Measurements from ENCODE around the gene SLC13A2. TPM values are rescaled to one million over a fixed set of nuclear protein-coding genes. Genes with fewer than 3 reads are reported as not detected.
A peak's percentile ranks its signal among the peaks of the same experiment; 100 is the strongest.

The SLC13A2 gene
- total RNA-seq, 1 donor from 2014 or later: not detected

DNA sequence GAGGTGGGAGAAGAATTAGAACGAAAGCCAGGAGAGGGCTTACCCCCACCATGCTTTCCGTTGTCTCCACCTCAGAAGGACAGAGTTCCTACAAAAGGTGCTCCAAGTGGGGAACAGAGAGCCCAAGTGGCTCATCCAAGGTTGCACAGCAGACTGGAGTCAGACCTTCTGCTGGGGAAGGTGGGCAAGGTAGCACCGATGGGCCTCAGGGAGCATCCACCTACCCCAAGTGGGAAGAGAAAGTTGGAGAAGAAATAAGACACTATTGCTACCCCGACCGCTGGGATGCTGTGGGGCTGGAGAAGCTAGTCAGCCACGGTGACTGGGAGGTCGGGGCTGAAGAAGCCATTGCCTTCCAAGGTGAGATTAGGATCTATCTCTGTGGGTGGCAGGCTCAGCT is 57.5 kb downstream of the SLC13A2 start:
- no peak overlapping the region for H3K27ac ChIP-seq
- peaks cover 34% of the 10 kb centered on the region for H3K4me1 Mint-ChIP-seq

DNA sequence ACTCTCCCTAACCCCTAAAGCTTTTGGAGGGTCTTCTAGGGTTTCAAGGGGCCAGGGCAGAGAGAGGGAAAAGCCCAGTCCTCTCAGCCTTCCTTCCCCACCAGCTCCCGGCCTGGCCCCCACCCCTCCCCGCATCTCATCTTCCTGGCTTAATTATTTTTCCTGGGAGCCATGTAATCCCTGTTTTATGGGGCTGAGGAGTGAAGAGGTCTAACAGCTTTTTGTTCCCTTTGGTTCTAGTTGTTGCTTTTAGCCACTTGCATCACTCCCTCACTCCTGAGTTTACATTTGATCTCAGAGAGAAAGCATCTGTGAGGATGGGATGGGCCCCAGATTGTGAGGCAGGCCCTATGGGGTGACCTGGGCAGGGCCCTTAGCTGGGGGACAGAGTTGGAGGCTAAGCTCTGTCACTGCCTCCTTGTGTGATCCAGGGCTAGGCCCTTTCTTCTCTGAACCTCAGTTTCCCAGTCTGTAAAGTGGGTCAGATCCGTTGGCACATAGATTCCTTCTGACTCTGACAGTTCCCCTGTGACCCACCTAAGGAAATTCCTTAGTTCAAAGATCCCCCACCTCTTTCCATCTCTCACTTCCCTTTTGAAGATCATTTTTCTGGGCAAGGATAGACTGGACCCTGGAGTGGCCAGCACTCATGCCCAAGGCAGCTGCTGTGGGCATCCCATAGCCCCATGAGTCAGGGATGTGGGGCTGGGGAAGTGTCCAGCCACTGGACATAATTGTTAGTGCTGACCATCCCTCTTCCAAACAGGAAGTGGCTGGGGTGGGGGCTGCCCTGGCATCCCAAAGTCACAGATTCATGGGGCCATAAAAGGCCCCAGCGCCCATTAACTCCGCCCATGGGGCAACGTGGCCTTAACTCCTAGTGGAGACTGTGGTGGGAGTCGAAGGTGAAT is 58.9 kb downstream of the SLC13A2 start:
- no peaks in the 10 kb centered on the region for H3K9me3 Mint-ChIP-seq
- no peak overlapping the region for H3K27ac ChIP-seq
- H3K27me3 Mint-ChIP-seq (ENCODE audit: insufficient read depth, low read depth): peaks cover 10% of the 10 kb centered on the region
- H3K9ac ChIP-seq: no peak overlapping the region
- no peaks in the 10 kb centered on the region for H3K36me3 ChIP-seq
- TF ChIP-seq, protein P1, sequence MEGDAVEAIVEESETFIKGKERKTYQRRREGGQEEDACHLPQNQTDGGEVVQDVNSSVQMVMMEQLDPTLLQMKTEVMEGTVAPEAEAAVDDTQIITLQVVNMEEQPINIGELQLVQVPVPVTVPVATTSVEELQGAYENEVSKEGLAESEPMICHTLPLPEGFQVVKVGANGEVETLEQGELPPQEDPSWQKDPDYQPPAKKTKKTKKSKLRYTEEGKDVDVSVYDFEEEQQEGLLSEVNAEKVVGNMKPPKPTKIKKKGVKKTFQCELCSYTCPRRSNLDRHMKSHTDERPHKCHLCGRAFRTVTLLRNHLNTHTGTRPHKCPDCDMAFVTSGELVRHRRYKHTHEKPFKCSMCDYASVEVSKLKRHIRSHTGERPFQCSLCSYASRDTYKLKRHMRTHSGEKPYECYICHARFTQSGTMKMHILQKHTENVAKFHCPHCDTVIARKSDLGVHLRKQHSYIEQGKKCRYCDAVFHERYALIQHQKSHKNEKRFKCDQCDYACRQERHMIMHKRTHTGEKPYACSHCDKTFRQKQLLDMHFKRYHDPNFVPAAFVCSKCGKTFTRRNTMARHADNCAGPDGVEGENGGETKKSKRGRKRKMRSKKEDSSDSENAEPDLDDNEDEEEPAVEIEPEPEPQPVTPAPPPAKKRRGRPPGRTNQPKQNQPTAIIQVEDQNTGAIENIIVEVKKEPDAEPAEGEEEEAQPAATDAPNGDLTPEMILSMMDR (IDR thresholded peaks at IDR 0.05): no peak
- no peak for TF ChIP-seq EZH2 (IDR thresholded peaks at IDR 0.05)
- no peak for TF ChIP-seq EZH2phosphoT487 (IDR thresholded peaks at IDR 0.05)
- no peaks in the 10 kb centered on the region for H3K79me2 ChIP-seq (ENCODE audit: low read depth)
- no peaks in the 10 kb centered on the region for H3F3A ChIP-seq (ENCODE audit: low read depth)
- peaks cover 25% of the 10 kb centered on the region for H3K4me1 Mint-ChIP-seq
- no peak overlapping the region for H3K4me2 ChIP-seq
- no peaks in the 10 kb centered on the region for H3K9me3 ChIP-seq (ENCODE audit: low read depth)
- H4K20me1 ChIP-seq (ENCODE audit: low read depth): no peaks in the 10 kb centered on the region
- H2AFZ ChIP-seq (replicated peaks): no peak overlapping the region
- no peak overlapping the region for H3K27ac Mint-ChIP-seq
- DNase-seq (ENCODE audit: low spot score): no peak
- H3K27me3 ChIP-seq: no peaks in the 10 kb centered on the region
- H3K36me3 Mint-ChIP-seq: no peaks in the 10 kb centered on the region
- H3K4me3 Mint-ChIP-seq: no peak overlapping the region
- H3K4me3 ChIP-seq: no peak overlapping the region
- H3K4me1 ChIP-seq: no peaks in the 10 kb centered on the region

More for the DNA sequence above, 57.5 kb downstream of the SLC13A2 start:
- Histone ChIP-seq H4K20me1 (ENCODE audit: low read depth) (no peaks in the 10 kb centered on the region), H3K27me3 (no peaks in the 10 kb centered on the region), H3F3A (ENCODE audit: low read depth) (no peaks in the 10 kb centered on the region), H3K79me2 (ENCODE audit: low read depth) (no peaks in the 10 kb centered on the region), H3K36me3 (no peaks in the 10 kb centered on the region), H3K4me1 (no peaks in the 10 kb centered on the region), H2AFZ (replicated peaks) (no peak overlapping the region), H3K4me3 (no peak overlapping the region), H3K9ac (no peak overlapping the region), H3K9me3 (ENCODE audit: low read depth) (no peaks in the 10 kb centered on the region), H3K4me2 (no peak overlapping the region)
- Mint-ChIP-seq H3K4me3 (no peak overlapping the region), H3K27ac (no peak overlapping the region), H3K9me3 (no peaks in the 10 kb centered on the region), H3K27me3 (ENCODE audit: insufficient read depth, low read depth) (peaks cover 10% of the 10 kb centered on the region), H3K36me3 (no peaks in the 10 kb centered on the region)
- DNase-seq (ENCODE audit: low spot score): no peak
- TF ChIP-seq EZH2phosphoT487 (IDR thresholded peaks at IDR 0.05): no peak
- TF ChIP-seq, protein P1 (IDR thresholded peaks at IDR 0.05): no peak
- TF ChIP-seq EZH2 (IDR thresholded peaks at IDR 0.05): no peak

DNA sequence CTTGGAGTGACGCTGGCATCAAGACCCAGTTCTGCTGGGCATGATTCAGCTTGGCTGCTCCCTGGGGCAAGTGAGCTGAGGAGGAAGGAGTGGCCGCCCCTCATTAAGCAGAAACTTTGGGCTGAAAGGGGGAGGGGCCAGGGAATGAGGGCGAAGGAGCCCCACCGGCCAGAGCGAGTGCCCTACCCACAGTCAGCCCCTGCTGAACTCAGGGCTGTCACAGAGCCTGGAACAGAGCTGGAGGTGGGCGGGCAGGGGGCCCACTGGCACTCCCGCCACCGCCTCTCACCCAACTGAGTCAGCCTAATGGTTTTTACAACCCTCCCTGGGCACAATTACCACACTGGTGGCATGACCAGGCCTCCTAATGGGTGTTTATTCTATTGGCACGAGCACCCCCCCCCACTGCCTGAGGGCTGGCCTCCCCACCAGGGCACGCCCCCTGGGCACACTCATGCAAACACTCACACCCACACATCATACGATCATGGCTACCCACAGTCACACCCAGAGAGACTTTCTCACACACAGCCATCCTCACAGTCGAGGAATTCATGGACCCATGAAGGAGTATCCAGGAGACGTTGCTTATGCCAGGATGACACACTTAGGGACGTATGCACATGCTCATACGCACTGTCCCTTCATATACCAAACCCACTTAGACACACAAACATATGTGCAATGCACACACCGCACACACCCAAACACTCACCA is 59.8 kb downstream of the SLC13A2 start:
- Histone ChIP-seq H3K27ac (no peak overlapping the region), H3F3A (ENCODE audit: low read depth) (no peaks in the 10 kb centered on the region), H3K79me2 (ENCODE audit: low read depth) (no peaks in the 10 kb centered on the region), H2AFZ (replicated peaks) (no peak overlapping the region), H3K4me2 (no peak overlapping the region), H3K4me3 (no peak overlapping the region), H3K4me1 (no peaks in the 10 kb centered on the region), H3K27me3 (no peaks in the 10 kb centered on the region), H3K9me3 (ENCODE audit: low read depth) (no peaks in the 10 kb centered on the region), H4K20me1 (ENCODE audit: low read depth) (no peaks in the 10 kb centered on the region), H3K9ac (no peak overlapping the region), H3K36me3 (no peaks in the 10 kb centered on the region)
- peaks cover 13% of the 10 kb centered on the region for H3K27me3 Mint-ChIP-seq (ENCODE audit: insufficient read depth, low read depth)
- no peaks in the 10 kb centered on the region for H3K9me3 Mint-ChIP-seq
- no peaks in the 10 kb centered on the region for H3K36me3 Mint-ChIP-seq
- TF ChIP-seq EZH2phosphoT487 (IDR thresholded peaks at IDR 0.05) (no peak), EZH2 (IDR thresholded peaks at IDR 0.05) (no peak)
- TF ChIP-seq, protein P1 (IDR thresholded peaks at IDR 0.05): no peak
- no peak for DNase-seq (ENCODE audit: low spot score)
- H3K4me1 Mint-ChIP-seq: peaks cover 19% of the 10 kb centered on the region
- H3K4me3 Mint-ChIP-seq: peak overlapping the region; percentile 28
- H3K27ac Mint-ChIP-seq: peak overlapping the region; percentile 83

All from neural progenitor cell (in vitro differentiated cells).